GM18873 (cell line): ENCODE data around the gene RPL13A.
"Not testable (repeated sequence)": the region's sequence is repeated elsewhere in the genome, so short reads cannot be mapped to it uniquely, and the experiment has no call there.

Experiments
- ATAC-seq: cut with Tn5 transposase; IDR thresholded peaks from one replicate; pipeline ENCODE4 v1.9.1; 2021; ENCODE audit warnings: mild to moderate bottlenecking, moderate library complexity, moderate number of reproducible peaks; ENCODE audit not compliant: unreplicated experiment, low FRiP score

Gene RPL13A

GRCh38 chr19:49455773-49456172 is 31.6 kb upstream of the RPL13A start:
- ATAC-seq: no peak

GRCh38 chr19:49456326-49456725 is 31.1 kb upstream of the RPL13A start:
- no peak for ATAC-seq

GRCh38 chr19:49458567-49458903 is 28.9 kb upstream of the RPL13A start:
- no peak for ATAC-seq

- no peak for ATAC-seq
These were observed 28.0 kb upstream of the RPL13A start for GRCh38 chr19:49459388-49459787.

- not testable (repeated sequence) for ATAC-seq
These were observed 26.3 kb upstream of the RPL13A start for GRCh38 chr19:49461130-49461529.

DNA sequence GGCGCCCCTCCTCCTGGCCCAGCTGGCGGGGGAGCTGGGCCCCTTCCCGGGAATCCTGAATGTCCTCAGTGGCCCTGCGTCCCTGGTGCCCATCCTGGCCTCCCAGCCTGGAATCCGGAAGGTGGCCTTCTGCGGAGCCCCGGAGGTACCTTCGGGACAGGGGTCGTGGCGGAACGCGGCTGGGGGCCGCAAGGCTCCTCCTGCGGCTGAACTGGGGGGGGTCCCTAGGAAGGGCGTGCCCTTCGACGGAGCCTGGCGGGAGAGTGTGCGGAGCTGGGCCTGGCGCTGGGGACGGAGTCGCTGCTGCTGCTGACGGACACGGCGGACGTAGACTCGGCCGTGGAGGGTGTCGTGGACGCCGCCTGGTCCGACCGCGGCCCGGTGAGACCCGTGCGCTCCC is 25.8 kb upstream of the RPL13A start:
- no peak for ATAC-seq

GRCh38 chr19:49462492-49462891 is 24.9 kb upstream of the RPL13A start:
- ATAC-seq: no peak

- no peak for ATAC-seq
These were observed 23.3 kb upstream of the RPL13A start for GRCh38 chr19:49463960-49464740.

- ATAC-seq: no peak
These were observed 22.0 kb upstream of the RPL13A start for GRCh38 chr19:49465371-49465770.

- ATAC-seq: no peak
These were observed 19.2 kb upstream of the RPL13A start for GRCh38 chr19:49468199-49468598.

GRCh38 chr19:49468746-49469447 is 18.5 kb upstream of the RPL13A start:
- peak; percentile 57 for ATAC-seq

DNA sequence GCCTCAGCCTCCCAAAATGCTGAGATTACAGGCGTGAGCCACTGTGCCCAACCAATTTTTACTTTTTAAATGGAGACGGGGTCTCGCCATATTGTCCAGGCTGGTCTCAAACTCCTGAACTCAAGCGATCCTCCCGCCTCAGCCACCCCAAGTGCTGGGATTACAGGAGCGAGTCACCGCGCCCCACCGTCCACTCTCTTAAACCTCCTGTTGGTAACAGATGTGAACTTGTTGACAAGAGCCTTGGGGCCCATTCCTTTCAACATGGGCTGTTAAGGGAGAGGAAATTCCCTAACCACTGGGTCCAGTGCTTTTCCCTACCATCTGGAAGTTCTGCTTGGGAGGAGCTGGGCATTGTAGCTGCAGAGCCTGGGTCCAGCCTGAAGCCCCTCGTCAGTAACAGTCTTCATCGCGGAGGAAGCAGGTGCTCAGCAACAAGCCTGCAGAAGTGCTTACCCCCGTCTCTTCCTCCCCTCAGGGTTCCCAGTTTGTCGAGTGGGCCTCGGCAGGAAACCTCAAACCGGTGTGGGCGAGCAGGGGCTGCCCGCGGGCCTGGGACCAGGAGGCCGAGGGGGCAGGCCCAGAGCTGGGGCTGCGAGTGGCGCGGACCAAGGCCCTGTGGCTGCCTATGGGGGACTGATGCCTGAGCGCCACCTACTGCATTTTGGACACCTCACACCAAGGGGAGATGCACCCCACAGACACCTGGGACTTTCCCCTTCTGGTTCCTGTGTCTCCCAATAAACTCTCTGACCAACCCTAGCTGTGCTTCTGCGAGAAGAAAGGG is 17.4 kb upstream of the RPL13A start:
- ATAC-seq: peak; percentile 40

- no peak for ATAC-seq
These were observed 16.8 kb upstream of the RPL13A start for GRCh38 chr19:49470615-49470978.

- no peak for ATAC-seq
These were observed 14.5 kb upstream of the RPL13A start for GRCh38 chr19:49472936-49473335.

DNA sequence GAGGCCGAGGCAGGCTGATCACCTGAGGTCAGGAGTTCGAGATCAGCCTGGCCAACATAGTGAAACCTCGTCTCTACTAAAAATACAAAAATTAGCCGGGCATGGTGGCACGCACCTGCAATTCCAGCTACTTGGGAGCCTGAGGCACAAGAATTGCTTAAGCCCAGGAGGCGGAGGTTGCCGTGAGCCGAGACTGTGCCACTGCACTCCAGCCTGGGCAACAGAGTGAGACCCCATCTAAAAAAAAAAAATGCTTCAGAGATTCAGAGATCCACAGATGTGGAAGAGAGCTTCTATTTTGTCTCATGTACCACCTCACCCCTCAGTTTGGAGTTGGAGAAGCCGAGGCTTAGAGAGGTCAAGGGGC is 13.9 kb upstream of the RPL13A start:
- not testable (repeated sequence) for ATAC-seq

DNA sequence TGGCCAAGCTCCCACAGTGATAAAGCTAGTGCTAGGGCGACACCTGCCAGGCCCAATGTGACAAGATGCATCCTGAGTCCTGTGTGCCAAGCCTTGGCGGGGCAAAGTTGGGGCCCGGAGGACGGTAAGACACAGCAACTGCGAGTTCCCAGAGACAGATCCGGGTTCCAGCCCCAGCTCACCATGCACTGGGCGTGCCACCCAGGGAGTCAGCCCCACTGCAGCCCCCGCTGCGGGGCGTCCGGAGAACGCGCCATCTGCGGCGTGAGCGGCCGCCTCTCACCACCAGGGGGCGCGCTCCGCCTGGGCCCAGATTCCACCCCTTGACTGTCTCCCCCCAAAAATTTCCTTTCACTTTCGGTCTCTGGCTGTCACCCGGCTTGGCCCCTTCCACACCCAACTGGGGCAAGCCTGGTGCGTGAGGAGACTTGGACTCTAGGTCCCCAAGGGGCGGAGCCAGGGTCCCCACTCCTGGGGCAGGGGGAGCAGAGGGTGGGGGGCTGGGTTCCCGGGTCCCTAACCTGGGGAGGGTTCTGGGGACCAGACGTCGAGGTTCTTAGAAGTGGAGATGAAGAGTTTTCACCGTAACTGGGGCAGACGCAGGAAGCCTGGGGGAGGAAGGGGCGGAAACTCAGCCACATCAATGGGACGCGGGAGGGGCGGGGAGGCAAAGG is 13.4 kb upstream of the RPL13A start, which contains the start of gene FLT3LG:
Gene FLT3LG (plus strand): TSS at position 348 of the 674 bp plus-strand sequence. CDS start 425 bp downstream, outside the sequence.
- ATAC-seq: no peak

- no peak for ATAC-seq
These were observed 12.9 kb upstream of the RPL13A start for GRCh38 chr19:49474542-49474924.

DNA sequence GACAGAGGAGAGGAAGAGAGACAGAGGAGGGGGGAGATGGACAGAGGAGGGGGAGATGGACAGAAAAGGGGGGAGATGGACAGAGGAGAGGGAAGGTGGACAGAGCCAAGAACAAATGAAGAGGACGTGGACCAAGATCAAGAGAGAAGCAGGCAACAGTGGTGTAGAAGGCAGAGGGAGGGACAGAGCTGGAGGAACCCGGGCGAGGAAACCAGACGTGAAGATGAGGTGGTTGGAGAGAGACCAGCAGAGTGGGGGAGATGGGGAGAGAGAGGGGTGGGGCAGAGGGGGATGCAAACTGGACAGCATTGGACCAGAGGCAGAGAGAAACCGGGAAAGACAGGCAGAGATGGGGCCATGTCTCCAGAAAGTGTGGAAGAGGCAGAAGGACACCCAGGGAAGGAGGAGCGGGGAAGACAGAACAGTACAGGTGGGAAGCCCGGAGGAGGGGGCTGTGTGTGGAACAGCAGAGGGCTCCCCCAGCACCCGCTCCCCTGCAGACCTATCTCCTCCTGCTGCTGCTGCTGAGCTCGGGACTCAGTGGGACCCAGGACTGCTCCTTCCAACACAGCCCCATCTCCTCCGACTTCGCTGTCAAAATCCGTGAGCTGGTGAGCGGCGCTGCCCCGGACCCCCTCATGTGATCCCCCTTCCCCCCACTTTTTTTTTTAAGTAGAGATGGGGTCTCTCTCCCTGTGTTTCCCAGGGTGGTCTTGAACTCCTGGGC is 12.1 kb upstream of the RPL13A start:
- ATAC-seq: no peak

DNA sequence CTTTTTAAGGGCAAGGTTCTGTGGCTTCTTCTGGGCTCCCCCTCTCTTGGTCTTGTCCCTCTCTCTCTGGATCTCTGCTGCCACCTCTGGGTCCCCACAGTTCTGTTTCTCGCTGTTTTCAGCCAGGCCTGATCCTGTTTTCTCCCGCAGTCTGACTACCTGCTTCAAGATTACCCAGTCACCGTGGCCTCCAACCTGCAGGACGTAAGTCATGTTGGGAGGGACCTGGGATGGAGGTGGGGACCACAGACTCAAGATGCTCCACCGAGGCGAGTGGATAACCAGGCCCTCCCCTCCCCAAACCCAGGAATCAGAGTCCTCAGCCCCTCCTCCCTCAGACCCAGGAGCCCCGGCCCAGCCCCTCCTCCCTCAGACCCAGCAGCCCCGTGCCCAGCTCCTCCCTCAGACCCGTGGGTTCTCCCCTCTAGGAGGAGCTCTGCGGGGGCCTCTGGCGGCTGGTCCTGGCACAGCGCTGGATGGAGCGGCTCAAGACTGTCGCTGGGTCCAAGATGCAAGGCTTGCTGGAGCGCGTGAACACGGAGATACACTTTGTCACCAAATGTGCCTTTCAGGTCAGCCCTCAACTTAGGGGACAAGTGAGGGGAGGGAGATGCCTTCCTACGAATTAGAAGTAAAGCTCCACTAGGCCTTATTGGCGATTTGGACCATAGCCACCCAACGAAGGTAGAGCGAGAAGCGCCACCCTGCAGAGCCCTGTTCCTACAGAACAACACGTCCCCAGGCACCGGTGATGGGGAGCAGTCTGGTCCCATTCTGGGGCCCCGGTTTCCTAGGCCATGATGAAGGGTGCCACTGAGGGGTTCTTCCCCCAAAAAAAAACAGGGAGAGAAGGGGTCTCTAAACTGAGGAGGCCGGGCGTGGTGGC is 11.2 kb upstream of the RPL13A start:
- no peak for ATAC-seq
